Activated naive CD4-positive, alpha-beta T cell treated with anti-CD3 and anti-CD28 coated beads, Interleukin-2, amount 50 U/mL, for 24 hours (primary cell): ENCODE results near the gene RPL6.
"Not testable (repeated sequence)": the region's sequence is repeated elsewhere in the genome, so short reads cannot be mapped to it uniquely, and the experiment has no call there.

Experiments used
- H3K27ac Mint-ChIP-seq: one replicate; pipeline ENCODE4 v1.8.0; 2021; ENCODE audit warnings: mild to moderate bottlenecking, mixed read lengths
- H3K27me3 Mint-ChIP-seq: one replicate; pipeline ENCODE4 v1.8.0; 2021; ENCODE audit warnings: mixed read lengths
- H3K36me3 Mint-ChIP-seq: one replicate; pipeline ENCODE4 v1.8.0; 2021; ENCODE audit warnings: mixed read lengths
- H3K4me1 Mint-ChIP-seq: one replicate; pipeline ENCODE4 v1.8.0; 2021; ENCODE audit warnings: mixed read lengths
- H3K4me3 Mint-ChIP-seq: one replicate; pipeline ENCODE4 v1.8.0; 2021; ENCODE audit warnings: mild to moderate bottlenecking, mixed read lengths
- H3K9me3 Mint-ChIP-seq: one replicate; pipeline ENCODE4 v1.8.0; 2021; ENCODE audit warnings: mixed read lengths

The RPL6 gene

DNA sequence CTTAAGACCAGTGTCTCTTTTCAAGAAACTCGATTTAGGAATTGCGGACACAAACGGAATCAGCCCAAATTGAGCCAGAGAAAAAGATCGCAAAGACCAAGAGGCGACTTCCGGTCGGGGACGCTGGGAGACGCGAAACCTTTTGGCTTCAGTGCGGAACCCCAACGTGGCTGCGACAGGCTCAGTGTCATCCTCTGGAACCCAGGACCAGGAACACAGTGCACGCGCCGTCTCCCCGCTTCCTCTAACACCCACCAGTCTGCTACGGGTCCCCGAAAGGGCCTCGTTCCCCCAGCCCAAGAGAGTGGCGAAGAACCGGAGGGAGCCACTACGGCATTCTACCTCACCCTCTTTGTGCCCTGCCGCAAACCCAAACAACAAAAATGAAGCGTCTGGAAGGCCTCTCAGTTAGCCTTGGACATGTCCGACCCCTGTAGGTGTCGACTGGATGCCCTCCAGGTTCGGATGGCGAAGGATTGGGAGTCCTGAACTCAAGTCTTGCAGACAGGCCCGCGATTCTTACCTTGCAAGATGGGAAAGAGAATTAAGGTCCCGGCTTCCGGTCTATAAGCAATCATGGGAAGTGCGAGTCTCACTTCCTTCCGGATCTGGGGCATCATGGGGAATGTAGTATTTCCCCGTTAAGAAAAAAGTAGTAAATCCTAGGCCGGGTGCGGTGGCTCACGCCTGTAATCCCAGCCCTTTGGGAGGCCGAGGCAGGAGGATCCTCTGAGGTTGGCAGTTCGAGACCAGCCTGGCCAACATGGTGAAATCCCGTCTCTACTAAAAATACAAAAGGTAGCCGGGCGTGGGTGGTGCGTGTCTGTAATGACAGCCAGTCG is at the start of gene RPL6:
Gene RPL6 (minus strand): TSS at position 542 of the 842 bp plus-strand sequence. CDS start 949 bp downstream, outside the sequence.
- Mint-ChIP-seq H3K4me3 (peak within 1 kb of the TSS; percentile 100), H3K27ac (peak within 1 kb of the TSS; percentile 100), H3K9me3 (no peaks in the 10 kb centered on the region), H3K36me3 (peaks cover 29% of the 10 kb centered on the region), H3K4me1 (peaks cover 39% of the 10 kb centered on the region), H3K27me3 (no peaks in the 10 kb centered on the region)

DNA sequence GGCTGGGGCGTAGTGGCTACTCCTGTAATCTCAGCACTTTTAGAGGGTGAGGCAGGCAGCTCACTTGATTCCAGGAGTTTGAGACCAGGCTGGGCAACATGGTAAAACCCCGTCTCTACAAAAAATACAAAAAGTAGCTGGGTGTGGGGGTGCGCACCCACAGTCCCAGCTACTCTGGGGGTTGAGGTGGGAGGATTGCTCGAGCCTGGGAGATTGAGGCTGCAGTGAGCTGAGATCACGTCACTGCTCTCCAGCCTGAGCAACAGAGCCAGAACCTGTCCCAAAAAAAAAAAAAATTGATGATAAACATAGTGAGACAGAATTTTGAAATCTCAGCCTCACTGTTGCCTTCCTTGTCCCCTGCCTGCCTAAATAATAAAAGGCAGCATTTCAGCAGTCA is 49.3 kb upstream of the RPL6 start:
- H3K4me1 Mint-ChIP-seq: no peaks in the 10 kb centered on the region
- H3K4me3 Mint-ChIP-seq: no peak overlapping the region
- H3K27me3 Mint-ChIP-seq: no peaks in the 10 kb centered on the region
- H3K36me3 Mint-ChIP-seq: peaks cover 27% of the 10 kb centered on the region
- no peaks in the 10 kb centered on the region for H3K9me3 Mint-ChIP-seq
- no peak overlapping the region for H3K27ac Mint-ChIP-seq

DNA sequence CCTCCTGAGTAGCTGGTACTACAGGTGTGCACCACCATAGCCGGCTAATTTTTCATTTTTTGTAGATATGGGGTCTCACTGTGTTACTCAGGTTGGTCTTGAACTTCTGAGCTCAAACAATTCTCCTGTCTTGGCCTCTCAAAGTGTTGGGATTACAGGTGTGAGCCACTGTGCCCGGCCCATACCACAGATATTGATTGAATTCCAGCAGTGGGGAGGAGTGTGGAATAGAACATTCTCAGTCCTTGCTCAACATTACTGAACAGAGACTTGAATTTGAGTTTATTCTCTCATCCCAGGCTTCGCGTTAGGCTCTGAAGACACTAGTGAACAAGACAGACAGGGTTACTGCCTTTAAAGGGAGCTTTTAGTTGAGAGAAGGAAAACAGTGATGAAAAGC is 48.9 kb upstream of the RPL6 start:
- Mint-ChIP-seq H3K4me3 (no peak overlapping the region), H3K36me3 (peaks cover 27% of the 10 kb centered on the region), H3K27me3 (no peaks in the 10 kb centered on the region), H3K27ac (no peak overlapping the region), H3K9me3 (no peaks in the 10 kb centered on the region), H3K4me1 (no peaks in the 10 kb centered on the region)

GRCh38 chr12:112457142-112457541 is 47.7 kb upstream of the RPL6 start:
- H3K4me1 Mint-ChIP-seq, H3K4me3 Mint-ChIP-seq: not testable (repeated sequence)
- H3K36me3 Mint-ChIP-seq: peaks cover 31% of the 10 kb centered on the region

DNA sequence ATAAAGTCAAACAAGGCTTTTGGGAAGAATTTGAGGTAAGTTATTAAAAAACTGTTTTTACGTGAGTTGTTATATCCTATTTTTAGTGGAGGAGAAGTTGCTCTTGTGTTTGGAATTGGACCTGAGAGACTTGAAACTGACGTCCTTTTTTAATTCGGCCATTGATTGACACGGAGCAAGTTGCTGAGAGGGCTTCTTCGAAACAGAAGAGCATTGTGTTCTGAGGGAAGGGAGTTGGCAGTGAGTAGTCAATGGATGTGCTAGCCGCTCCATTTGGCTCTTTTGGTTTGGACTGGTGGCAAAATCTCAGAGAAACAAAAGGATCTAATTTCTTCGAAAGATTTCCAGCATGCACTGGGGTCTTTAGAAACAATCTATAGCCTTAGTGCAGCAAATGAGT is 46.6 kb upstream of the RPL6 start:
- Mint-ChIP-seq H3K27me3 (no peaks in the 10 kb centered on the region), H3K4me3 (no peak overlapping the region), H3K4me1 (no peaks in the 10 kb centered on the region), H3K36me3 (peaks cover 26% of the 10 kb centered on the region), H3K27ac (no peak overlapping the region), H3K9me3 (no peaks in the 10 kb centered on the region)

More at GRCh38 chr12:112457142-112457541, 47.7 kb upstream of the RPL6 start:
- H3K27me3 Mint-ChIP-seq, H3K27ac Mint-ChIP-seq, H3K9me3 Mint-ChIP-seq: not testable (repeated sequence)

- Mint-ChIP-seq H3K27me3 (no peaks in the 10 kb centered on the region), H3K4me3 (no peak overlapping the region), H3K4me1 (peaks cover 12% of the 10 kb centered on the region), H3K27ac (no peak overlapping the region), H3K36me3 (peaks cover 16% of the 10 kb centered on the region), H3K9me3 (no peaks in the 10 kb centered on the region)
Measured at GRCh38 chr12:112450725-112451124, 41.3 kb upstream of the RPL6 start.

DNA sequence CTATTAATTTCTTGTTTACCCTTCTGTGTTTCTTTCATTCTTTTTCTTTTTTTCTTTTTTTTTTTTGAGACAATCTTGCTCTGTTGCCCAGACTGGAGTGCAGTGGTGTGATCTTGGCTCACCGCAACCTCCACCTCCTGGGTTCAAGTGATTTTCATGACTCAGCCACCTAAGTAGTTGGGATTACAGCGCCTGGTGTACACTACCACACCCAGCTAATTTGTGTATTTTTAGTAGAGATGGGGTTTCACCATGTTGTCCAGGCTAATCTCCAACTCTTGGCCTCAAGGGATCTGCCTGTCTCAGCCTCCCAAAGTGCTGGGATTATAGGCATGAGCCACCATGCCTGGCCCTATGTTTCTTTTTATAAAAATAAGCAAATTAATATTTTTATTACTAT is 38.8 kb upstream of the RPL6 start:
- Mint-ChIP-seq H3K4me1 (peaks cover 12% of the 10 kb centered on the region), H3K36me3 (peaks cover 12% of the 10 kb centered on the region)
- H3K4me3 Mint-ChIP-seq, H3K27me3 Mint-ChIP-seq, H3K27ac Mint-ChIP-seq, H3K9me3 Mint-ChIP-seq: not testable (repeated sequence)

DNA sequence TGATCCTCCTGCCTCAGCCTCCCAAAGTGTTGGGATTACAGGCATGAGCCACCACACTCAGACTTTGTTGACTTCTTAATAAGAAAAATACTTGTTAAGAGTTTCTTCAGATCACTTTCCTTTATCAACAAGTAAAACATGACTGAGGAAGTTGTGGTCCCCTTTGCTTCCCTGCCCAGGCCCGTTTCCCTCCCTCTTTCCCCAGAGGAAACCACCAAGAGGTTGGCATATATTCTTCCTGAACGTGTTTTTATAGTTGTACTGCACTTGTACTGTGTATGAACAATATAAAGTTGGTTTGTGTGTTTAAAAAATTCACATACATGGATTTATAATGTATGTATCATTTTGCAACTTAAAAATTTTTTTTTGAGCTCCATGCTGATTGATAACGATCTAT is 37.7 kb upstream of the RPL6 start:
- H3K27ac Mint-ChIP-seq: no peak overlapping the region

GRCh38 chr12:112446008-112446725 is 36.8 kb upstream of the RPL6 start:
- H3K9me3 Mint-ChIP-seq: no peaks in the 10 kb centered on the region
- no peak overlapping the region for H3K4me3 Mint-ChIP-seq
- peaks cover 9% of the 10 kb centered on the region for H3K36me3 Mint-ChIP-seq
- no peaks in the 10 kb centered on the region for H3K27me3 Mint-ChIP-seq
- H3K27ac Mint-ChIP-seq: peak overlapping the region; percentile 72
- H3K4me1 Mint-ChIP-seq: peaks cover 12% of the 10 kb centered on the region

More for the DNA sequence above, 37.7 kb upstream of the RPL6 start:
- no peaks in the 10 kb centered on the region for H3K9me3 Mint-ChIP-seq
- H3K4me3 Mint-ChIP-seq: no peak overlapping the region
- H3K36me3 Mint-ChIP-seq: peaks cover 9% of the 10 kb centered on the region
- H3K27me3 Mint-ChIP-seq: no peaks in the 10 kb centered on the region
- peaks cover 12% of the 10 kb centered on the region for H3K4me1 Mint-ChIP-seq

GRCh38 chr12:112443916-112444315 is 34.5 kb upstream of the RPL6 start:
- Mint-ChIP-seq H3K36me3 (peaks cover 5% of the 10 kb centered on the region), H3K4me1 (peaks cover 15% of the 10 kb centered on the region), H3K9me3 (no peaks in the 10 kb centered on the region), H3K4me3 (no peak overlapping the region), H3K27ac (no peak overlapping the region), H3K27me3 (no peaks in the 10 kb centered on the region)

DNA sequence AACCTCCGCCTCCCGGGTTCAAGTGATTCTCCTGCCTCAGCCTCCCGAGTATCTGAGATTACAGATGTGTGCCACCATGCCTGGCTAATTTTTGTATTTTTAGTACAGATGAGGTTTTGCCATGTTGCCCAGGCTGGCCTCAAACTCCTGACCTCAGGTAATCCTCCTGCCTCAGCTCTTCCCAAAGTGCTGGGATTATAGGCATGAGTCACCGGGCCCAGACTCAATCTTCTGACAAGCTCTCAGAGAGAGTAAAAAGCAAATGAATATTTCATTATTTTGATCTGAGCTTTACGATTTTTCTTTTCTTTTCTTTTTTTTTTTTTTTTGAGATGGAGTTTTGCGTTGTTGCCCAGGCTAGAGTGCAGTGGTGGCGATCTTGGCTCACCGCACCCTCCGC is 31.2 kb upstream of the RPL6 start:
- H3K4me1 Mint-ChIP-seq: peaks cover 19% of the 10 kb centered on the region
- not testable (repeated sequence) for H3K36me3 Mint-ChIP-seq, H3K4me3 Mint-ChIP-seq, H3K27ac Mint-ChIP-seq, H3K27me3 Mint-ChIP-seq, H3K9me3 Mint-ChIP-seq

DNA sequence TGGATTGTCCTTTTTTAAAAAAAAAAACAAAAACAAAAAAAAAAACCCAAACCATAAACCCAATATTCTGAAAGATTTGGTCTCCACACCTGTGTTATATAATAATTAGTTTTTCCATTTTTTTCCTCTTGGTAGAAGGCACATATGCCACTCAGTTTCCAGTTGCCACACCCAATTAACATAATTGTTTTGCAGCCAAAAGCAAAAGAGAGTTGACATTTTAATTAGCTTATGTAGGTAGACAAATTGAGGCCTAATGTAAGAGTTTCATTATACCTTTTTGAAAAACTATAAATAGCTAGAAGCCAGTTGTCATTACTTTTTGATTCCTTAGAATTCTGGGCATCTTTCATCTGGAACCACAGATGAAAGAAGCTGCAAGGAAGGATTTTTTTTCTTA is 30.4 kb upstream of the RPL6 start:
- no peak overlapping the region for H3K4me3 Mint-ChIP-seq
- no peaks in the 10 kb centered on the region for H3K9me3 Mint-ChIP-seq
- H3K4me1 Mint-ChIP-seq: peaks cover 27% of the 10 kb centered on the region
- H3K36me3 Mint-ChIP-seq: no peaks in the 10 kb centered on the region
- H3K27me3 Mint-ChIP-seq: no peaks in the 10 kb centered on the region
- no peak overlapping the region for H3K27ac Mint-ChIP-seq

GRCh38 chr12:112438645-112439044 is 29.2 kb upstream of the RPL6 start:
- H3K27ac Mint-ChIP-seq, H3K27me3 Mint-ChIP-seq, H3K36me3 Mint-ChIP-seq, H3K4me3 Mint-ChIP-seq, H3K9me3 Mint-ChIP-seq: not testable (repeated sequence)
- peaks cover 30% of the 10 kb centered on the region for H3K4me1 Mint-ChIP-seq

DNA sequence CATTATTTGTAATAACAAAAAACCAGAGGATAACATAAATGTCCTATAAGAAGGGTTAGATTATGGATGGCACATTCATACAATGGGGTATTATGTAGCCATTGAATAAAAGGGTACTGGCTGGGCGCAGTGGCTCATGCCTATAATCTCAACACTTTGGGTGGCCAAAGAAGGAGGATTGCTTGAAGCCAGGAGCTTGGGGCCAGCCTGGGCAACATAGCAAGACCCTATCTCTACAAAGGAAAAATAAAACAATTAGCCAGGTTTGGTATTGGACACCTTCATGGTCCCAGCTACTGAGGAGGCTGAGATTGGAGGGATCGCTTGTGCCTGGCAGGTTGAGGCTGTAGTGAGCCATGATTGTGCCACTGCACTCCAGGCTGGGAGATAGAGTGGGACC is 24.1 kb upstream of the RPL6 start:
- no peak overlapping the region for H3K27ac Mint-ChIP-seq
- H3K9me3 Mint-ChIP-seq: no peaks in the 10 kb centered on the region
- H3K36me3 Mint-ChIP-seq: peaks cover 7% of the 10 kb centered on the region
- no peaks in the 10 kb centered on the region for H3K27me3 Mint-ChIP-seq
- H3K4me3 Mint-ChIP-seq: no peak overlapping the region
- H3K4me1 Mint-ChIP-seq: peaks cover 45% of the 10 kb centered on the region

GRCh38 chr12:112431965-112432364 is 22.6 kb upstream of the RPL6 start:
- Mint-ChIP-seq H3K4me1 (peaks cover 43% of the 10 kb centered on the region), H3K9me3 (no peaks in the 10 kb centered on the region), H3K27me3 (no peaks in the 10 kb centered on the region), H3K27ac (peak overlapping the region; percentile 87), H3K36me3 (peaks cover 7% of the 10 kb centered on the region), H3K4me3 (no peak overlapping the region)

- Mint-ChIP-seq H3K9me3 (no peaks in the 10 kb centered on the region), H3K27me3 (no peaks in the 10 kb centered on the region), H3K4me1 (peaks cover 37% of the 10 kb centered on the region), H3K36me3 (peaks cover 7% of the 10 kb centered on the region), H3K27ac (peak overlapping the region; percentile 87), H3K4me3 (peak overlapping the region; percentile 58)
Measured at GRCh38 chr12:112430929-112431328, 21.5 kb upstream of the RPL6 start.
